Measurements from ENCODE around the gene C12orf42. TPM values are rescaled to one million over a fixed set of nuclear protein-coding genes. Genes with fewer than 3 reads are reported as not detected.

C12orf42 gene
- total and polyA plus RNA-seq, 10 of the 15 experiments (the other 5 are each of a cell fraction or from before 2014, with no cell fraction given): 1.4 to 7.0 (median 2.4) TPM

- SMC1A ChIA-PET (ENCODE audit: uncharacterized antibody, unreplicated experiment): interaction anchor here (1.0 kb wide), 1 partner anchor 10 kb away, joined by 5 read pairs; no protein-coding TSS in a partner anchor
- BruUV-seq (replicated peaks): no TSS peak
- Histone ChIP-seq H3K9me3 (replicated peaks; ENCODE audit: control insufficient read depth, insufficient read depth, low read length) (peaks cover 1% of the 10 kb centered on the region; the same call in 2 of the 3 replicates), H3K4me3 (no peak overlapping the region), H3K27me3 (replicated peaks in 1 of 2; ENCODE audit: control insufficient read depth in 2 of 2, insufficient read depth in 2 of 2, low read length in 1 of 2) (no peaks in the 10 kb centered on the region), H3K4me2 (ENCODE audit: control insufficient read depth, insufficient read depth) (peak overlapping the region; percentile 42; the same call in 1 of the 2 replicates), H3K79me2 (ENCODE audit: control insufficient read depth, insufficient read depth, low read length) (no peaks in the 10 kb centered on the region), H4K20me1 (ENCODE audit: control insufficient read depth, insufficient read depth) (no peaks in the 10 kb centered on the region), H3K36me3 (ENCODE audit: control insufficient read depth in 2 of 2, insufficient read depth in 2 of 2, low read length in 1 of 2) (no peaks in the 10 kb centered on the region), H3K27ac (ENCODE audit: control insufficient read depth, insufficient read depth) (peak overlapping the region; percentile 44; the same call in 1 of the 2 replicates), H2AFZ (ENCODE audit: control insufficient read depth, low read depth, low read length) (peak overlapping the region; percentile 77), H3K9ac (ENCODE audit: control insufficient read depth, insufficient read depth, low read length) (no peak overlapping the region), H3K4me1 (ENCODE audit: control insufficient read depth, insufficient read depth, low read length) (no peaks in the 10 kb centered on the region)
- 59% methylated on average over 4 of the region's 4 CpGs for WGBS (ENCODE audit: insufficient coverage, insufficient replicate concordance, low lambda C conversion rate, missing lambda C conversion rate)
- POLR2A ChIA-PET: no interaction called here
- CTCF ChIA-PET: no interaction called here
- in situ Hi-C loops (cut with MboI) (no loop called here), intact Hi-C loops (cut with micrococcal nuclease; ENCODE audit: unreplicated experiment) (no loop called here)
- FAIRE-seq: no peak
- TF ChIP-seq, protein P1, sequence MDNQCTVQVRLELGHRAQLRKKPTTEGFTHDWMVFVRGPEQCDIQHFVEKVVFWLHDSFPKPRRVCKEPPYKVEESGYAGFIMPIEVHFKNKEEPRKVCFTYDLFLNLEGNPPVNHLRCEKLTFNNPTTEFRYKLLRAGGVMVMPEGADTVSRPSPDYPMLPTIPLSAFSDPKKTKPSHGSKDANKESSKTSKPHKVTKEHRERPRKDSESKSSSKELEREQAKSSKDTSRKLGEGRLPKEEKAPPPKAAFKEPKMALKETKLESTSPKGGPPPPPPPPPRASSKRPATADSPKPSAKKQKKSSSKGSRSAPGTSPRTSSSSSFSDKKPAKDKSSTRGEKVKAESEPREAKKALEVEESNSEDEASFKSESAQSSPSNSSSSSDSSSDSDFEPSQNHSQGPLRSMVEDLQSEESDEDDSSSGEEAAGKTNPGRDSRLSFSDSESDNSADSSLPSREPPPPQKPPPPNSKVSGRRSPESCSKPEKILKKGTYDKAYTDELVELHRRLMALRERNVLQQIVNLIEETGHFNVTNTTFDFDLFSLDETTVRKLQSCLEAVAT (IDR thresholded peaks at IDR 0.05): 0 out of 2 replicates have a peak, but pooled peaks have one; percentile 28
- no peak for TF ChIP-seq SREBF2 (IDR thresholded peaks at IDR 0.05; ENCODE audit: low read length)
- RAD21 ChIA-PET (ENCODE audit: unreplicated experiment): interaction anchor here (1.9 kb wide), 1 partner anchor 41 kb away, joined by 4 read pairs; no protein-coding TSS in a partner anchor
- ATAC-seq: peak; percentile 70
- DNase-seq (ENCODE audit: low read depth, low spot score): no peak
Observed at GRCh38 chr12:103482365-103482764, 13.4 kb downstream of the C12orf42 start.

DNA sequence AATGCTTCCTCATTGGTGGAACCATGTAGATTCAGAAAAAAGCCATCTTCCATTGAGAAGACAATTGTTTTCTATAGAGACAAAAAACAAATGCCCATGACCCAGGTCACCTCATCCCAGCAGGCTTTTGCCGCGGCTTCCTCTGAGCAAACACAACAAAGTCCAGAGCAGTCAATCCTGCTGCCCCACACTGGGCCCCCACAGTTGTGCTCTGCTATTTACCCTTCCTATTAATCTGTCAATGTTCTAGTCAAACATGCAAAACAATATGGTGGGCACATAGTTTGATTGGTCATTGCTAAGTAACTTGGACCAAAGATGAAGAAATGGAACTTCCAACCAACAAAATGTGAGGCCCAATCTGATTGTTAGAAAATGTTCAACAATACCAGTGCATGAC is 20.7 kb downstream of the C12orf42 start:
- ATAC-seq (no peak), FAIRE-seq (no peak), DNase-seq (ENCODE audit: low read depth, low spot score) (no peak)
- CTCF ChIA-PET: interaction anchor here (1.4 kb wide), 1 partner anchor 18 kb away, joined by 3 read pairs; no protein-coding TSS in a partner anchor
- SMC1A ChIA-PET (ENCODE audit: uncharacterized antibody, unreplicated experiment): no interaction called here
- RAD21 ChIA-PET (ENCODE audit: unreplicated experiment): no interaction called here
- intact Hi-C loops (cut with micrococcal nuclease; ENCODE audit: unreplicated experiment): no loop called here
- no peaks in the 10 kb centered on the region for H3K27me3 ChIP-seq (replicated peaks in 1 of 2; ENCODE audit: control insufficient read depth in 2 of 2, insufficient read depth in 2 of 2, low read length in 1 of 2)
- H3K27ac ChIP-seq (ENCODE audit: control insufficient read depth, insufficient read depth): no peak overlapping the region
- no peak overlapping the region for H2AFZ ChIP-seq (ENCODE audit: control insufficient read depth, low read depth, low read length)
- peaks cover 5% of the 10 kb centered on the region for H3K4me1 ChIP-seq (ENCODE audit: control insufficient read depth, insufficient read depth, low read length)
- H3K4me3 ChIP-seq: no peak overlapping the region
- H3K9ac ChIP-seq (ENCODE audit: control insufficient read depth, insufficient read depth, low read length): no peak overlapping the region
- H3K9me3 ChIP-seq (replicated peaks; ENCODE audit: control insufficient read depth, insufficient read depth, low read length): no peaks in the 10 kb centered on the region; the same call in 1 of the 3 replicates
- no peaks in the 10 kb centered on the region for H3K79me2 ChIP-seq (ENCODE audit: control insufficient read depth, insufficient read depth, low read length)
- TF ChIP-seq NR2C2 (IDR thresholded peaks at IDR 0.05; ENCODE audit: borderline replicate concordance, control insufficient read depth, insufficient read length, low read depth) (no peak), FOXM1 (IDR thresholded peaks at IDR 0.05; ENCODE audit: low read depth, low read length) (no peak)
- in situ Hi-C loops (cut with MboI): no loop called here
- BruUV-seq (replicated peaks): no TSS peak
- H3K36me3 ChIP-seq (ENCODE audit: control insufficient read depth in 2 of 2, insufficient read depth in 2 of 2, low read length in 1 of 2): no peaks in the 10 kb centered on the region
- POLR2A ChIA-PET: interaction anchor here (0.5 kb wide), 1 partner anchor 69 kb away, joined by 3 read pairs; no protein-coding TSS in a partner anchor
- WGBS (ENCODE audit: insufficient coverage, insufficient replicate concordance, low lambda C conversion rate, missing lambda C conversion rate): 94% methylated on average over 2 of the region's 2 CpGs
- no peak overlapping the region for H3K4me2 ChIP-seq (ENCODE audit: control insufficient read depth, insufficient read depth)
- H4K20me1 ChIP-seq (ENCODE audit: control insufficient read depth, insufficient read depth): no peaks in the 10 kb centered on the region

Data from GM12878 (cell line).